GM19239 (cell line): ENCODE results near the gene BTBD6.
"Not testable (repeated sequence)": the region's sequence is repeated elsewhere in the genome, so short reads cannot be mapped to it uniquely, and the experiment has no call there.

ENCODE experiments used
- DNase-seq: peaks from one replicate; pipeline ENCODE4 v3.0.0; 2011; ENCODE audit warnings: low spot score; ENCODE audit not compliant: insufficient read length
- FAIRE-seq: peaks from 2 replicates; lab custom pipeline; 2011; peaks lifted over from hg19 to GRCh38; lab: Jason Lieb, UNC

The BTBD6 gene

GRCh38 chr14:105287249-105288102 is 39.1 kb downstream of the BTBD6 start:
- no peak for FAIRE-seq
- no peak for DNase-seq

DNA sequence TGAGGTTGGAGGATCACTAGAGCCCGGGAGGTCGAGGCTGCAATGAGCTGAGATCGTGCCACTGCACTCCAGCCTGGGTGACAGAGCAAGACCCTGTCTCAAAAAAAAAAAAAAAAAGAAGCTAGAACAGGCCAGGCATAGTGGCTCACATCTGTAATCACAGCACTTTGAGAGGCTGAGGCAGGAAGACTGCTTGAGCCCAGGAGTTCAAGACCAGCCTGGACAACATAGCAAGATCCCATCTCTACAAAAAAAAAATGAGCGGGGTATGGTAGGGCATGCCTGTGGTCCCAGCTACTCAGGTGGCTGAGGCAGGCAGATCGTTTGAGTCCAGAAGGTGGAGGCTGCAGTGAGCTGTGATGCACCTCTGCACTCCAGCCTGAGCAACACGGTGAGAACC is 40.6 kb downstream of the BTBD6 start:
- not testable (repeated sequence) for FAIRE-seq, DNase-seq

DNA sequence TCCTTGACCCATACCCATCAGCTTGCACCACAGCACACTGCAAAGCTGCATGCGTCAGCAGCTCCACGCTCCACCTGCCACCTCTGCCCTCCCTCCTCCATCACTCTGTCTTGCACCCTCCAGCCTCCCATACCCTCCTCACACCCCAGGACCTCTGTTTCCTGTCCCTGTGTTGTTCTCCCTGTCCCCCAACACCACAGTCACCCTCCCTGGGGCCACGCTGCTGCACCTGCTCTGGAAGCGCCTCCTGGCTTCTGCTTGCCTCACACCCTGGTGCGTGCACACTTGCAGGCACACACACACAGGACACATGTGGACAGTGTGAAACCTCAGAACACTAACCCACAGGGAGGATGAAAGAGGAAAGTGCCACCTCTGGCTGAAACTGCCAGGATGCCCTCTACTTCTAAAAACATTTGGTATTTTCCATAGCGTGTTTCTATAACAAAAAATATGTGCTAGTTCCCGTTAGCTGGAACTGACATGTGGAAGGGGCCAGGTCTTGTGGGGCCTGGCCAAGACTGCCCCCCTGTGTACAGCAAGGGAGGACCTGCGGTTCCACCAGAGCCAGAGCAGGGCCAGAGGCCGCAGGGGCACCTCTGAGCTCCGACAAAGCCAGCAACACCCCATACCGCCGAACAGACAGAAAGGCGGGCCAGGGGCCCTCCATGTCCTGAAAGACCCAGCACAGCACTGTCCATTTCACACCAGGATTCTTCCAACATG is 42.5 kb downstream of the BTBD6 start:
- FAIRE-seq = peak; percentile 58
- DNase-seq = no peak

GRCh38 chr14:105292826-105293711 is 44.7 kb downstream of the BTBD6 start:
- DNase-seq (no peak), FAIRE-seq (peak; percentile 91)

GRCh38 chr14:105294142-105294597 is 45.8 kb downstream of the BTBD6 start:
- DNase-seq (no peak), FAIRE-seq (peak; percentile 80)

DNA sequence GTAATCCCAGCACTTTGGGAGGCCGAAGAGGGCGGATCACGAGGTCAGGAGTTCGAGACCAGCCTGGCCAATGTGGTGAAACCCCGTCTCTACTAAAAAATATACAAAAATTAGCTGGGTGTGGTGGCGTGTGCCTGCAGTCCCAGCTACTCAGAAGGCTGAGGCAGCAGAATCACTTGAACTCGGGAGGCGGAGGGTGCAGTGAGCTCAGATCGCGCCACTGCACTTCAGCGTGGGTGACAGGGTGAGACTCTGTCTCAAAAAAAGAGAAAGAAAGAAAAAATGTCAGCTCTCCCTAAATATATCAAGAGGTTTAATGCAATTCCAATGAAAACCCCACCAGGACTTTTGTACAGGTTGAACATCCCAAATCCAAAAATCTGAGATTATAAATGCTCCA is 49.0 kb downstream of the BTBD6 start:
- FAIRE-seq = not testable (repeated sequence)

GRCh38 chr14:105299654-105300541 is 51.6 kb downstream of the BTBD6 start:
- peak; percentile 86 for FAIRE-seq
- no peak for DNase-seq

More for the DNA sequence above, 49.0 kb downstream of the BTBD6 start:
- DNase-seq = not testable (repeated sequence)
